ENCODE results near the gene ENDOV.

DNA sequence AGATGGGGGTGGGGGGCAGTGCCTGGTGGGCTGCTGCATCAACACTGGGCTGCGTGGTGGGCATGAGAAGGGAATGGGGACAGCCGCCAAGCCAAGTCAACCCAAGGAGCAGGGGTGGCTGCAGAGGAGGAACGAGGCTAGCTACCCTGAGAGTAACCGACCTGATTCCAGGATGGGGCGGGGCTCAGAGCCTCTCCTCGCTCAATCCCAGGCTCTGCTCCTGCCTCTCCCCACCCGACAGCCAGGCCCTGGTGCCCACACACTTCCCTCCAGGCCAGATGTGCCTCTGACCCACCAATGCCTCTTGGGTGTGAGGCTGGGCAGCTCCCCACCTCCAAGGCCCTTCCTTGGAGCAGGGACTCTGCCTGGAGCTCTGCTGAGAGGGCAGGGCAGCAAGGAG is 58.7 kb downstream of the ENDOV start:
- TF ChIP-seq, protein P1, sequence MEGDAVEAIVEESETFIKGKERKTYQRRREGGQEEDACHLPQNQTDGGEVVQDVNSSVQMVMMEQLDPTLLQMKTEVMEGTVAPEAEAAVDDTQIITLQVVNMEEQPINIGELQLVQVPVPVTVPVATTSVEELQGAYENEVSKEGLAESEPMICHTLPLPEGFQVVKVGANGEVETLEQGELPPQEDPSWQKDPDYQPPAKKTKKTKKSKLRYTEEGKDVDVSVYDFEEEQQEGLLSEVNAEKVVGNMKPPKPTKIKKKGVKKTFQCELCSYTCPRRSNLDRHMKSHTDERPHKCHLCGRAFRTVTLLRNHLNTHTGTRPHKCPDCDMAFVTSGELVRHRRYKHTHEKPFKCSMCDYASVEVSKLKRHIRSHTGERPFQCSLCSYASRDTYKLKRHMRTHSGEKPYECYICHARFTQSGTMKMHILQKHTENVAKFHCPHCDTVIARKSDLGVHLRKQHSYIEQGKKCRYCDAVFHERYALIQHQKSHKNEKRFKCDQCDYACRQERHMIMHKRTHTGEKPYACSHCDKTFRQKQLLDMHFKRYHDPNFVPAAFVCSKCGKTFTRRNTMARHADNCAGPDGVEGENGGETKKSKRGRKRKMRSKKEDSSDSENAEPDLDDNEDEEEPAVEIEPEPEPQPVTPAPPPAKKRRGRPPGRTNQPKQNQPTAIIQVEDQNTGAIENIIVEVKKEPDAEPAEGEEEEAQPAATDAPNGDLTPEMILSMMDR (IDR thresholded peaks at IDR 0.05): no peak
- TF ChIP-seq EP300 (IDR thresholded peaks at IDR 0.05) (no peak), POLR2AphosphoS5 (IDR thresholded peaks at IDR 0.05) (no peak)

All from suprapubic skin (tissue), 4 donors.